SK-N-MC (cell line): ENCODE data around the gene WDTC1.

Source experiments
- EZH2 ChIP-seq: fragments of 200-600 bp; sonication (generic); IDR thresholded peaks from one replicate; pipeline ENCODE4 v1.6.1; 2017; ENCODE audit warnings: antibody characterized with exemption
- FOXP2 ChIP-seq: optimal IDR thresholded peaks from 2 replicates; pipeline ENCODE3; 2011; ENCODE audit warnings: mild to moderate bottlenecking, moderate library complexity; ENCODE audit not compliant: insufficient read depth; ENCODE audit errors: extremely low read length, control extremely low read depth
- POLR2AphosphoS5 ChIP-seq: IDR thresholded peaks from 2 replicates; pipeline ENCODE4 v1.6.1; 2012; ENCODE audit warnings: mild to moderate bottlenecking, low read depth, low read length, borderline replicate concordance

DNA sequence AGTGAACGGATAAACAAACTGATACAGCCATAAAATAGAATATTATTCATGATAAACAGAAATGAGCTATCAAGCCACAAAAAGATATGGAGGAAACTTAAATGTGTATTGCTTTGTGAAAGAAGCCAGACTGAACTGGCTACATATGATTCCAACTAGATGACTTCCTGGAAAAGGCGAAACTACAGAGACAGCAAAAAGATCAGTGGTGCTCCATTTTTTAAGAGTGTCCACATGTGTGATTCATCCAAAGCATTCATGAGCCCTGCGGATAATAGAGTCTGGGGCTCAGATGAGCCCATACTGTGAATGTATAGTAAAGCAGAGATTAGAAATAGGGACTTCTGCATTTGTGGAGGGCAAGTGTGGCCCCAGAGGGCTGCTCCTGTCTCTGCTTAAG, 79.7 kb downstream of the WDTC1 start:
- TF ChIP-seq EZH2 = no peak
- TF ChIP-seq POLR2AphosphoS5 = no peak
- no peak for TF ChIP-seq FOXP2
